ENCODE data around the gene RRP1. TPM values are rescaled to one million over a fixed set of nuclear protein-coding genes. Genes with fewer than 3 reads are reported as not detected.

RRP1 gene
- total and polyA plus RNA-seq, 9 of the 15 experiments (the other 6 are each of a cell fraction or from before 2014, with no cell fraction given): 0.89 to 105 (median 51.6) TPM

GRCh38 chr21:43752758-43753438, 36.5 kb upstream of the RRP1 start:
- ChIA-PET CTCF (ENCODE audit: low intra/inter-chr PET ratio) (no interaction called here), POLR2A (no interaction called here)
- intact Hi-C loops (cut with micrococcal nuclease) (no loop called here), in situ Hi-C loops (cut with MboI) (no loop called here)
- Histone ChIP-seq H3K36me3 (ENCODE audit: control insufficient read depth, insufficient read depth, low read length) (peaks cover 95% of the 10 kb centered on the region; the same call in 2 of the 3 replicates), H3K27ac (ENCODE audit: extremely low read depth, low read depth, low read length) (no peak overlapping the region), H3K79me2 (ENCODE audit: control insufficient read depth, insufficient read depth, low read length) (no peaks in the 10 kb centered on the region), H4K20me1 (replicated peaks; ENCODE audit: control insufficient read depth, insufficient read depth, low read length) (no peaks in the 10 kb centered on the region; the same call in 1 of the 2 replicates), H3K4me2 (ENCODE audit: insufficient read depth, low read length) (no peak overlapping the region), H3K4me3 (no peak overlapping the region), H3K27me3 (ENCODE audit: control insufficient read depth in 2 of 2, insufficient read depth in 2 of 2, low read length in 2 of 2) (no peaks in the 10 kb centered on the region), H3K9ac (ENCODE audit: insufficient read depth in 1 of 2, low read depth in 2 of 2, low read length in 2 of 2) (peak overlapping the region in 1 of 2 experiments; percentile 55; a peak in 1 of 4 replicates), H3K9me3 (replicated peaks; ENCODE audit: control insufficient read depth, insufficient read depth, low read depth, low read length) (no peaks in the 10 kb centered on the region), H2AFZ (ENCODE audit: low read depth, low read length) (no peak overlapping the region), H3K4me1 (replicated peaks in 1 of 2; ENCODE audit: control insufficient read depth in 2 of 2, insufficient read depth in 2 of 2, low read length in 2 of 2) (peaks cover 0 to 47% of the 10 kb centered on the region in 2 experiments; a peak in 1 of 5 replicates), H3K9me1 (ENCODE audit: control insufficient read depth, insufficient read depth, low read length) (no peaks in the 10 kb centered on the region)
- DNase-seq (ENCODE audit: extremely low read depth in 1 of 4, low spot score in 3 of 4): no peak
- BruUV-seq (replicated peaks): no TSS peak
- WGBS (ENCODE audit: insufficient coverage, low coverage, missing lambda C conversion rate): 93% methylated on average over 28 of the region's 28 CpGs
- TF ChIP-seq SAP30 (IDR thresholded peaks at IDR 0.05; ENCODE audit: borderline replicate concordance, insufficient read depth, low read depth, low read length, poor library complexity, severe bottlenecking) (no peak), ZBTB17 (CRISPR knock-in tag; IDR thresholded peaks at IDR 0.05) (no peak), ZC3H4 (CRISPR knock-in tag; IDR thresholded peaks at IDR 0.05; ENCODE audit: borderline replicate concordance) (0 out of 2 replicates have a peak, but pooled peaks have one; percentile 36), ETS2 (tag; IDR thresholded peaks at IDR 0.05; ENCODE audit: borderline replicate concordance, poor library complexity, severe bottlenecking) (no peak), ZNF175 (CRISPR knock-in tag; IDR thresholded peaks at IDR 0.05; ENCODE audit: low read depth) (no peak), TFAP4 (CRISPR knock-in tag; IDR thresholded peaks at IDR 0.05; ENCODE audit: borderline replicate concordance) (0 out of 2 replicates have a peak, but pooled peaks have one; percentile 11), CCAR2 (IDR thresholded peaks at IDR 0.05; ENCODE audit: low read depth, low read length) (no peak), MED1 (CRISPR knock-in tag; IDR thresholded peaks at IDR 0.05; ENCODE audit: borderline replicate concordance) (0 out of 2 replicates have a peak, but pooled peaks have one; percentile 39), SUPT5H (IDR thresholded peaks at IDR 0.05) (0 out of 2 replicates have a peak, but pooled peaks have one; percentile 25)
- TF ChIP-seq, protein P1, sequence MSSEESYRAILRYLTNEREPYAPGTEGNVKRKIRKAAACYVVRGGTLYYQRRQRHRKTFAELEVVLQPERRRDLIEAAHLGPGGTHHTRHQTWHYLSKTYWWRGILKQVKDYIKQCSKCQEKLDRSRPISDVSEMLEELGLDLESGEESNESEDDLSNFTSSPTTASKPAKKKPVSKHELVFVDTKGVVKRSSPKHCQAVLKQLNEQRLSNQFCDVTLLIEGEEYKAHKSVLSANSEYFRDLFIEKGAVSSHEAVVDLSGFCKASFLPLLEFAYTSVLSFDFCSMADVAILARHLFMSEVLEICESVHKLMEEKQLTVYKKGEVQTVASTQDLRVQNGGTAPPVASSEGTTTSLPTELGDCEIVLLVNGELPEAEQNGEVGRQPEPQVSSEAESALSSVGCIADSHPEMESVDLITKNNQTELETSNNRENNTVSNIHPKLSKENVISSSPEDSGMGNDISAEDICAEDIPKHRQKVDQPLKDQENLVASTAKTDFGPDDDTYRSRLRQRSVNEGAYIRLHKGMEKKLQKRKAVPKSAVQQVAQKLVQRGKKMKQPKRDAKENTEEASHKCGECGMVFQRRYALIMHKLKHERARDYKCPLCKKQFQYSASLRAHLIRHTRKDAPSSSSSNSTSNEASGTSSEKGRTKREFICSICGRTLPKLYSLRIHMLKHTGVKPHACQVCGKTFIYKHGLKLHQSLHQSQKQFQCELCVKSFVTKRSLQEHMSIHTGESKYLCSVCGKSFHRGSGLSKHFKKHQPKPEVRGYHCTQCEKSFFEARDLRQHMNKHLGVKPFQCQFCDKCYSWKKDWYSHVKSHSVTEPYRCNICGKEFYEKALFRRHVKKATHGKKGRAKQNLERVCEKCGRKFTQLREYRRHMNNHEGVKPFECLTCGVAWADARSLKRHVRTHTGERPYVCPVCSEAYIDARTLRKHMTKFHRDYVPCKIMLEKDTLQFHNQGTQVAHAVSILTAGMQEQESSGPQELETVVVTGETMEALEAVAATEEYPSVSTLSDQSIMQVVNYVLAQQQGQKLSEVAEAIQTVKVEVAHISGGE (CRISPR knock-in tag; IDR thresholded peaks at IDR 0.05): no peak
- no peak for ATAC-seq
- FAIRE-seq: no peak

Data from K562 (cell line).